KMS-11 (cell line): ENCODE results near the gene RPN1.

Source experiments
- H2AFZ ChIP-seq: fragments of 200-600 bp; sonication (generic); 2 replicates; pipeline ENCODE4 v1.6.1; 2016; ENCODE audit warnings: antibody characterized with exemption, mixed run types, low read depth
- H3K27ac ChIP-seq: fragments of 200-600 bp; sonication (generic); 2 replicates; pipeline ENCODE4 v1.6.1; 2016; ENCODE audit warnings: mild to moderate bottlenecking, mixed run types
- H3K27me3 ChIP-seq: fragments of 200-600 bp; sonication (generic); 2 replicates; pipeline ENCODE4 v1.6.1; 2017; ENCODE audit warnings: mild to moderate bottlenecking, low read depth, mixed run types, moderate library complexity; ENCODE audit not compliant: insufficient read depth
- H3K36me3 ChIP-seq: fragments of 200-600 bp; sonication (generic); 2 replicates; pipeline ENCODE4 v1.6.1; 2017; ENCODE audit warnings: mild to moderate bottlenecking, mixed run types; ENCODE audit not compliant: insufficient read depth
- H3K4me1 ChIP-seq: fragments of 200-600 bp; sonication (generic); 2 replicates; pipeline ENCODE4 v1.6.1; 2016; ENCODE audit warnings: mild to moderate bottlenecking, low read depth, mixed run types; ENCODE audit not compliant: poor library complexity, severe bottlenecking
- H3K4me2 ChIP-seq: fragments of 200-600 bp; sonication (generic); 2 replicates; pipeline ENCODE4 v1.7.0; 2016; ENCODE audit warnings: mild to moderate bottlenecking, mixed run types
- H3K4me3 ChIP-seq: fragments of 200-600 bp; sonication (generic); IDR thresholded peaks from 2 replicates; pipeline ENCODE4 v1.6.1; 2017; ENCODE audit warnings: low read depth, low read length, mixed read lengths; ENCODE audit not compliant: insufficient read depth
- H3K79me2 ChIP-seq: fragments of 200-600 bp; sonication (generic); 2 replicates; pipeline ENCODE4 v1.6.1; 2016; ENCODE audit warnings: low read depth, mixed run types; ENCODE audit not compliant: insufficient read depth
- H3K9ac ChIP-seq: fragments of 200-600 bp; sonication (generic); 2 replicates; pipeline ENCODE4 v1.6.1; 2016; ENCODE audit warnings: mild to moderate bottlenecking, mixed run types
- H4K20me1 ChIP-seq: fragments of 200-600 bp; sonication (generic); 2 replicates; pipeline ENCODE4 v1.6.1; 2016; ENCODE audit warnings: mild to moderate bottlenecking, mixed run types; ENCODE audit not compliant: insufficient read depth
- CTCF ChIP-seq: fragments of 200-600 bp; sonication (generic); conservative IDR thresholded peaks from 2 replicates; pipeline ENCODE4 v1.6.1; 2017; ENCODE audit warnings: low read depth, mild to moderate bottlenecking, antibody characterized with exemption, low read length, moderate library complexity, mixed read lengths

Gene RPN1

GRCh38 chr3:128632301-128632700 is 18.3 kb downstream of the RPN1 start:
- Histone ChIP-seq H2AFZ (no peak overlapping the region), H3K36me3 (peaks cover 37% of the 10 kb centered on the region), H3K27me3 (no peaks in the 10 kb centered on the region), H3K79me2 (peaks cover 78% of the 10 kb centered on the region), H4K20me1 (peaks cover 25% of the 10 kb centered on the region), H3K4me2 (no peak overlapping the region), H3K27ac (no peak overlapping the region), H3K4me1 (peaks cover 3% of the 10 kb centered on the region), H3K4me3 (no peak overlapping the region), H3K9ac (no peak overlapping the region)
- TF ChIP-seq CTCF, result no peak

GRCh38 chr3:128629936-128630335 is 20.7 kb downstream of the RPN1 start:
- Histone ChIP-seq H3K4me1 (peaks cover 2% of the 10 kb centered on the region), H3K4me2 (no peak overlapping the region), H3K4me3 (no peak overlapping the region), H2AFZ (no peak overlapping the region), H3K79me2 (peaks cover 72% of the 10 kb centered on the region; the same call in 1 of the 2 replicates), H3K27me3 (no peaks in the 10 kb centered on the region), H3K9ac (no peak overlapping the region), H3K36me3 (peaks cover 41% of the 10 kb centered on the region; the same call in 1 of the 2 replicates), H3K27ac (no peak overlapping the region), H4K20me1 (peaks cover 21% of the 10 kb centered on the region)
- no peak for TF ChIP-seq CTCF

- Histone ChIP-seq H3K36me3 (peaks cover 35% of the 10 kb centered on the region; the same call in 1 of the 2 replicates), H4K20me1 (peaks cover 16% of the 10 kb centered on the region), H3K27ac (no peak overlapping the region), H3K27me3 (no peaks in the 10 kb centered on the region), H3K9ac (no peak overlapping the region), H3K4me1 (no peaks in the 10 kb centered on the region), H2AFZ (no peak overlapping the region), H3K79me2 (peaks cover 61% of the 10 kb centered on the region; the same call in 1 of the 2 replicates), H3K4me2 (no peak overlapping the region), H3K4me3 (no peak overlapping the region)
- no peak for TF ChIP-seq CTCF
Observed at GRCh38 chr3:128625409-128625945, 25.1 kb downstream of the RPN1 start.

- peaks cover 35% of the 10 kb centered on the region; the same call in 1 of the 2 replicates for H3K36me3 ChIP-seq
- no peak for TF ChIP-seq CTCF
- no peak overlapping the region for H3K4me2 ChIP-seq
- peaks cover 3% of the 10 kb centered on the region for H3K4me1 ChIP-seq
- H3K27ac ChIP-seq, result no peak overlapping the region
- no peak overlapping the region for H3K9ac ChIP-seq
- no peak overlapping the region for H3K4me3 ChIP-seq
- H3K79me2 ChIP-seq, result peaks cover 56% of the 10 kb centered on the region; the same call in 1 of the 2 replicates
- no peaks in the 10 kb centered on the region for H3K27me3 ChIP-seq
- H4K20me1 ChIP-seq, result peaks cover 10% of the 10 kb centered on the region
- no peak overlapping the region for H2AFZ ChIP-seq
Observed at GRCh38 chr3:128624526-128625138, 26.0 kb downstream of the RPN1 start.
